Astrocyte of the spinal cord (primary cell): Measurements from ENCODE around the gene NFAM1.

Source experiments
- DNase-seq: peaks from one replicate; pipeline ENCODE4 v3.0.0; 2011; ENCODE audit warnings: low read depth, low spot score
- H3K4me3 ChIP-seq: 2 replicates; pipeline ENCODE4 v1.5.1; 2011; ENCODE audit warnings: low read depth, mild to moderate bottlenecking, low read length, moderate library complexity
- CTCF ChIP-seq: IDR thresholded peaks from 2 replicates; pipeline ENCODE4 v1.5.1; 2012; ENCODE audit warnings: low read depth, mild to moderate bottlenecking, low read length, inconsistent platforms
- in situ Hi-C: cut with HindIII; loops from 2 replicates; pipeline ENCODE4 v1.10.0; 2017; ENCODE audit warnings: low sequenced_read_pairs

NFAM1 gene

DNA sequence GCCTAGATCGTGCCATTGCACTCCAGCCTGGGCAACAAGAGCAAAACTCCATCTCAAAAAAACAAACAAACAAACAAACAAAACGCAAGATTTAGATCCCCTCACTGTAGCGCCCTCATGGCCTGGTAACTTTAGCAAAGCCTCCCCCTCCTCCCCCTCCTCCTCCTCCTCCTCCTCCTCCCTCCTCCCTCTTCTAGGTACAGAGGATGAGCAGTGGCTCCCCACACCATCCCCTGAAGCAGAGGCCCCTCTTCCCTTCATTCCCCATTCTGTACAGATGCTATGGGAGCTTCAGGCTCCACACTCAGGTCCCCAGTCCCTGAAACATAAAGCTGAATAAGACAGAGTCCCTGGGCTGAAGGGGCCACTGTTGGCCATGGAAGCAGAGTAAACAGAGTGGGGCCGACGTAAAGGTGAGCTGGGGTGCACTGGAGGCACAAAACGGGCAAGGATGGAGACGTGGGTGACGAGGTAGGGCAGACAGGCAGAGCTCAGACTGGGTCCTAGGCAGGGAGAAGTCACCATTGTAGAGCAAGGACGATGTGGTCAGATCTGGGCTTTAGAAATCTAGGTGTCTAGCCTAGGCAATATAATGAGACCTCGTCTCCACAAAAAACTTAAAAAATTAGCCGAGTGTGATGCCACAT, 19.4 kb upstream of the NFAM1 start:
- DNase-seq: no peak
- TF ChIP-seq CTCF: no peak
- in situ Hi-C loops: no loop called here
- H3K4me3 ChIP-seq: no peak overlapping the region

DNA sequence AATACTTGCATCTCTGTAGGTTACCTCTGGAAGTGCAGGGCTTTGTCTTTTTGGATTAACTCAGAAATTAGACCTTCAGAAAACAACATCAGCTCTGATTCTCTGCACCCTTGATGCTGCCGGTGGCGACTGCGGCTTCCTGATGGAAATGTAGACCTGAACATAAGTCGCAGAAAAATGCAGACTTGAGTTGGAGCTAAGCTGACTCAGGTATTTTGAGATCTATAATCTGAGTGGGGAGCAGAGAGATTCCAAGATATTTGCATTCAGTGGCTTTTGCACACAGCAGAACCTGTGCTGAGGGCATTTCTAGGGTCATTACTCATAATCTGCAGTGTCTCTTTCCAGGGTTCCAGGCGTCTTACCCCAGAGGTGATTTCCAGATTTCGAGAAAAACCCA, 18.7 kb upstream of the NFAM1 start:
- no peak overlapping the region for H3K4me3 ChIP-seq
- TF ChIP-seq CTCF: no peak
- in situ Hi-C loops: no loop called here
- DNase-seq: no peak

GRCh38 chr22:42446151-42446550, 13.9 kb upstream of the NFAM1 start:
- DNase-seq: no peak
- in situ Hi-C loops: no loop called here
- H3K4me3 ChIP-seq: no peak overlapping the region
- no peak for TF ChIP-seq CTCF

DNA sequence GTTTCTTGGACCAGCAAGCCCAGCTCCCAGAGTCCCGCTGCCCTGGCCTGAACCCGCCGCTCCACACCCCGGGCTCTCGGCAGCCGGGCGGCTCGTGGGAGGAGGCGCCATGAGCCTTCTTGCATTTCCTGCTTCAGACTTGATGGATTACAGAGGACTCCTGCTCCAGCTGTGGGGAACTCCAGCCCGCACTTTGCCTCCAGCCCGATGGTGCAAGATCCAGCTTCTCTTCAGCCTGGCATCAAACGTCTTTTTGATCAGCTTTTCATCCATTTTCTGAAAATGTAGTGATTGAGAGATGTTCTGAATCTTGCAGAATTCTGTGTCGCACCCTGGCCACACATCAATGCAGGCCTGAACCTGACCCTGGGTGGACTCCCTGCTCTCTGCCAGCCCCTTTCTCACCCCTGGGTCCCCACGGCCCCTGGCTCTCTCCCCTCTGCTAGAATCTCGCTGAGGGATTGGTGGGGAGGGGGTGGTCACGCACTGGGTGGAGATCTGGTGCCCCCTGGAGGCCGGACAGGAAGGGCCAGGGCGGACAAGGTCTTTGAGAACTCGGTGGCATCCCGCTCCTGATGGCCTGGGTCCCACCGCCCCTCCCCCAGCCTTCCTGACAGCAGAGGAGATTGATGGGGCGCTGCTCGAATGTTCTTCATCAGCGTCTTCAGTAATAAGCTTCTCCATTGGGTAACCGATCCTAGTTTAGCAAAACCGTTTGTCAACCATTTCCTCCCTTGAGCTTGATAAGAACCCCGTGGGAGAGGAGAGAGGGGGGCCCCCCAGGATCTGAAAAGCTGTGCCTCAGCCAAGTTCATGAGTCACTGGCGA, 12.1 kb upstream of the NFAM1 start:
- peak; percentile 87 for DNase-seq
- peak; percentile 79 for TF ChIP-seq CTCF
- peak overlapping the region; percentile 32 for H3K4me3 ChIP-seq
- in situ Hi-C loops: no loop called here

- DNase-seq: no peak
- peak overlapping the region; percentile 32 for H3K4me3 ChIP-seq
- TF ChIP-seq CTCF: no peak
- in situ Hi-C loops: no loop called here
Measured at GRCh38 chr22:42443240-42444076, 11.3 kb upstream of the NFAM1 start.

DNA sequence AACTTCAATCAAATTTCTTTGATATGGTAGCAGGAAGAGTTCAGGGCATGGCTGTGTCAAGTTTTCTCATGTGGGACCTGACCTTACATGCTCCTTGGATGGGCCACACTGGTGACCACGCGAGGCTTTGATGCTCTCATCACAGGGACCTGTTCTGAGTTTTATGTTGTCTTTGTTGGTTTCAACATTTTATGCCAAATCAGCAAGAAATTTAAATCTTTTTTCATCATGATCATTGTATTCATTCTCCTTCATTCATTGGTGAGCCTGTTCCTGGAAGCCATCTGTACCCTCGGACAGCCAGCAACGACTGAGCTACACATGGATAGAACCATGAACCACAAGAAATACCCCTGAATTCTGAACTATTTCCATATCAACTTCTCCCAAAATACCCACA, 10.5 kb upstream of the NFAM1 start:
- TF ChIP-seq CTCF: no peak
- no peak overlapping the region for H3K4me3 ChIP-seq
- no peak for DNase-seq
- in situ Hi-C loops: no loop called here
